ENCODE measurements around the gene RCCD1. TPM values are rescaled to one million over a fixed set of nuclear protein-coding genes. Genes with fewer than 3 reads are reported as not detected.

RCCD1 gene
- total RNA-seq, 1 experiment from 2014 or later = 38.5 TPM

DNA sequence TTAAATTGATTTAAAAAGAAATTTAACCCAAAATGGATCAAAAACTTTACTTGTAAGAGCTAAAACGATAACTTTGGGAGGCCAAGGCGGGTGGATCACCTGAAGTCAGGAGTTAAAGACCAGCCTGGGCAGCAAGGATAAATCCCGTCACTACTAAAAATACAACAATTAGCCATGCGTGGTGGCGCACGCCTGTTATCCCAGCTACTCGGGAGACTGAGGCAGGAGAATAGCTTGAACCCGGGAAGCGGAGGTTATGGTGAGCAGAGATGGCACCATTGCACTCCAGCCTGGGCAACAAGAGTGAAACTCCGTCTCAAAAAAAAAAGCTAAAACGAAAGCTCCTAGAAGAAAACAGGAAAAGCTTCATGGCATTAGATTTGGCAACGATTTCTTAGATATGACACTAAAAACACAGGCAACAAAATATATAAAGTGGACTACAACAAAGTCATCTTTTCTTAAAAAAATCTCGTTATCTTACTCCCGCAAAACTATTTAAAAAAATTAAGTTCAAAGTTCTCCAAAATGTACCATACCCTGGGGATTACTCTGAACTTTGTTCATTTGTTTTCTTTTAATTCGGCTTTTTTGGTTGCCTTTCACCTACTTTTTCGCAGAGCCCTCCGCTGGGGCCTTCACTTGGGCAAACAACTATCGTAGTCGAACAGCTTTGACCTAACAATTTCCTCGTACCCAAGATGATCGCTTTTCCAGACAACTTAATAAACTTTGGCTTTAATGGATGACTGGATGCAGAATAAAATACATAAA, 25.3 kb upstream of the RCCD1 start:
- peaks cover 16 to 39% of the 10 kb centered on the region in 2 experiments; a peak in 3 of 4 replicates for H3K4me1 ChIP-seq (ENCODE audit: control insufficient read depth in 1 of 2, insufficient read depth in 2 of 2, low read length in 2 of 2)
- CTCF ChIA-PET = interaction anchor here (0.9 to 6.9 kb wide), 4 partner anchors 26 to 120 kb away, joined by 4 to 70 read pairs (median 5); partner anchors contain the start of gene MAN2A2
- peak overlapping the region; percentile 29 for H2AFZ ChIP-seq (ENCODE audit: low read depth, low read length, poor library complexity, severe bottlenecking)
- peak overlapping the region; percentile 67 for H3K9ac ChIP-seq (ENCODE audit: low read length)
- no peaks in the 10 kb centered on the region for H3K9me2 ChIP-seq (ENCODE audit: insufficient read depth)
- TF ChIP-seq CEBPB (IDR thresholded peaks at IDR 0.05; ENCODE audit: low read depth) = no peak
- TF ChIP-seq EGR1 (IDR thresholded peaks at IDR 0.05; ENCODE audit: low read depth) = no peak
- TF ChIP-seq ZFX (IDR thresholded peaks at IDR 0.05) = peak; percentile 66; the same call in 1 of the 2 replicates
- peak overlapping the region; percentile 92 to 93 for H3K4me3 ChIP-seq (replicated peaks in 1 of 2; ENCODE audit: low read depth in 1 of 2, low read length in 2 of 2)
- H3K36me3 ChIP-seq (ENCODE audit: control insufficient read depth in 1 of 2, insufficient read depth in 2 of 2, low read length in 2 of 2) = no peaks in the 10 kb centered on the region
- H3K9me3 ChIP-seq (ENCODE audit: control insufficient read depth in 1 of 2, insufficient read depth in 1 of 2, low read depth in 1 of 2, low read length in 2 of 2) = no peaks in the 10 kb centered on the region
- no peaks in the 10 kb centered on the region for H3K27me3 ChIP-seq (ENCODE audit: insufficient read depth, low read length)
- intact Hi-C loops (cut with micrococcal nuclease) = loop anchor here (5.0 kb wide), 1 partner anchor 103 kb away; no protein-coding TSS in a partner anchor
- BruUV-seq (replicated peaks) = TSS peak; percentile 84
- ATAC-seq (no peak), DNase-seq (ENCODE audit: low read depth, low spot score) (no peak)
- POLR2A ChIA-PET = interaction anchor here (1.3 kb wide), 1 partner anchor 26 kb away, joined by 4 read pairs; the partner anchor contains the start of gene MAN2A2
- peak overlapping the region; percentile 99 for H3K4me2 ChIP-seq (ENCODE audit: low read length)
- peak overlapping the region; percentile 78 for H3K27ac ChIP-seq (ENCODE audit: low read depth, low read length)
- RAD21 ChIA-PET (ENCODE audit: low non-redundant PET in 1 of 2, low total read pairs in 2 of 2, uncharacterized antibody in 2 of 2, unreplicated experiment in 2 of 2) = no interaction called here
- peaks cover 6% of the 10 kb centered on the region; the same call in 1 of the 2 replicates for H3K79me2 ChIP-seq (ENCODE audit: insufficient read depth, low read length)
- no peaks in the 10 kb centered on the region for H4K20me1 ChIP-seq (ENCODE audit: insufficient read depth)

DNA sequence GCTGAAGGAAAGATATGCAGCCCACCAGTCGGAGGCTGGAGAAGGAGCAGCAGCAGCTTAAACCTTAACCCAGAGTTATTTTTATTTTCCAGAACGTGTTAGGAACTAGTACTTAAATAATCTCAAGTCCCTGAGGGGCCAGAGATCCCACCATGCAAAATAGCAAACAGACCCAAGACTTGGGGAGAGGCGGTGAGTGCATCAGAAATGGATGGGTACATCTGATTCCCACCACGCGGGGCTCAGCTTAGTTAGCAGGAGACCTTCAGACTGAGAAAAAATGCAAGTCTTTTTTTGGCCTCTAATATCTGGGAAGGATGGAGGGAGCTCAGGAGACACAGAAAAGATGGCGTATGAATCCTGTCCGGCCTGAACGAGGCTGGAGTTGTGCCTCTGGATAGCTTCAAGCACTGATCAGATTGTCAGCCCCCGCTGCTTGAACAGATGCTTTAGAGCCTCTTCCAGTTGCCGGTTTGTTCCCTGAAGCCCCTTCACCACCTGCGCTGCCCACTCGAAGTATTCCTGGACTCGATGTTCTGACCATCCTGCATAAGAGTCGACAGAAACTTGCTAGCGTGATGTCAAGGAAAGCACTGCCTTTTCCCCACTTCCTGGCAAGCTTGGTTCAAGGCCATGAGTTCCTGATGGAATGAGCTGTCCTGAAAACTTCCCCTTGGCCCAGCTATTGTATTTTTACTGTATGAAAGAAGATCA, 23.7 kb upstream of the RCCD1 start:
- Histone ChIP-seq H3K27ac (ENCODE audit: low read depth, low read length) (peak overlapping the region; percentile 78), H3K9ac (ENCODE audit: low read length) (peak overlapping the region; percentile 67), H3K9me3 (ENCODE audit: control insufficient read depth in 1 of 2, insufficient read depth in 1 of 2, low read depth in 1 of 2, low read length in 2 of 2) (no peaks in the 10 kb centered on the region), H3K36me3 (ENCODE audit: control insufficient read depth in 1 of 2, insufficient read depth in 2 of 2, low read length in 2 of 2) (no peaks in the 10 kb centered on the region), H3K9me2 (ENCODE audit: insufficient read depth) (no peaks in the 10 kb centered on the region), H4K20me1 (ENCODE audit: insufficient read depth) (no peaks in the 10 kb centered on the region), H3K79me2 (ENCODE audit: insufficient read depth, low read length) (peaks cover 13% of the 10 kb centered on the region; the same call in 1 of the 2 replicates), H2AFZ (ENCODE audit: low read depth, low read length, poor library complexity, severe bottlenecking) (no peak overlapping the region), H3K27me3 (ENCODE audit: insufficient read depth, low read length) (no peaks in the 10 kb centered on the region), H3K4me1 (ENCODE audit: control insufficient read depth in 1 of 2, insufficient read depth in 2 of 2, low read length in 2 of 2) (peaks cover 17 to 46% of the 10 kb centered on the region in 2 experiments; a peak in 3 of 4 replicates), H3K4me3 (replicated peaks in 1 of 2; ENCODE audit: low read depth in 1 of 2, low read length in 2 of 2) (peak overlapping the region; percentile 92 to 93), H3K4me2 (ENCODE audit: low read length) (peak overlapping the region; percentile 99)
- ChIA-PET RAD21 (ENCODE audit: low non-redundant PET in 1 of 2, low total read pairs in 2 of 2, uncharacterized antibody in 2 of 2, unreplicated experiment in 2 of 2) (interaction anchor here in 1 of 2 experiments (1.0 to 1.6 kb wide), 3 partner anchors 46 to 341 kb away, joined by 3 to 4 read pairs (median 4); no protein-coding TSS in a partner anchor), POLR2A (interaction anchor here (0.5 to 2.4 kb wide), 9 partner anchors 8 to 611 kb away, joined by 3 to 7 read pairs (median 4); partner anchors contain the start of genes MAN2A2, PRC1 and RCCD1), CTCF (interaction anchor here (0.5 to 6.9 kb wide), 20 partner anchors 7 to 638 kb away, joined by 3 to 70 read pairs (median 7); partner anchors contain the start of genes MAN2A2, PRC1 and RCCD1)
- TF ChIP-seq EZH2 (IDR thresholded peaks at IDR 0.05) = no peak
- intact Hi-C loops (cut with micrococcal nuclease) = loop anchor here (1.0 to 5.0 kb wide), 2 partner anchors 101 to 340 kb away; no protein-coding TSS in a partner anchor
- no peak for ATAC-seq
- DNase-seq (ENCODE audit: low read depth, low spot score) = no peak
- BruUV-seq (replicated peaks) = TSS peak; percentile 18
